ENCODE results near the gene LIFR.

The LIFR gene

GRCh38 chr5:38448568-38449350, 107.7 kb downstream of the LIFR start:
- H3K4me1 ChIP-seq (ENCODE audit: control insufficient read depth, insufficient read depth, low read length, poor library complexity, severe bottlenecking) = peaks cover 12% of the 10 kb centered on the region
- no peak overlapping the region for H3K27ac ChIP-seq (ENCODE audit: insufficient read depth, low read length, poor library complexity, severe bottlenecking)
- H3K4me3 ChIP-seq (ENCODE audit: insufficient read depth, low read depth, low read length, poor library complexity, severe bottlenecking) = no peak overlapping the region
- no peaks in the 10 kb centered on the region for H3K36me3 ChIP-seq (ENCODE audit: control insufficient read depth, insufficient read depth, low read length)
- no peak for DNase-seq
- no peaks in the 10 kb centered on the region for H3K9me3 ChIP-seq (ENCODE audit: control insufficient read depth, low read length)
- no peaks in the 10 kb centered on the region for H3K27me3 ChIP-seq (replicated peaks; ENCODE audit: control insufficient read depth, insufficient read depth, low read length, poor library complexity, severe bottlenecking)

DNA sequence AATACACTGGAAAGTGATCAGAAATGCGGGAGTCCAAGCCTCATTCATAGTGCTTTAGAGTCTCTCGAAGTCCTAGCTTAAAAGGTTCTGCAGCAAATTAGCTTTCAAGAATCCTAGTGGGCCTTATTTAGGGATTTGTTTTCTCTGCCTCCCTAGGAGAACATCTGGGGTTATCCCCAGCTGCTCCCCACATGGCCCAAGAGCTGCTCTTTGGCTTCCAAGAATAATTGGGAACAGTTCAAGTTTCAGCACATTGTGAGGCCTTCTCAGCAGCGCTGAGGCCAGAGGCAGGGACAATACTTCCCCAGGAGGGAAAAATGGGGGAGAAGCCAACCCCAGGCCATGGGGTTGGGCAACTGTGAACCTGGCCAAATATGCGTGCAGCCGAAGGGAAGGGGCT, 108.7 kb downstream of the LIFR start:
- H3K36me3 ChIP-seq (ENCODE audit: control insufficient read depth, insufficient read depth, low read length) = no peaks in the 10 kb centered on the region
- H3K27me3 ChIP-seq (replicated peaks; ENCODE audit: control insufficient read depth, insufficient read depth, low read length, poor library complexity, severe bottlenecking) = no peaks in the 10 kb centered on the region
- no peak for DNase-seq
- no peak overlapping the region for H3K27ac ChIP-seq (ENCODE audit: insufficient read depth, low read length, poor library complexity, severe bottlenecking)
- H3K4me3 ChIP-seq (ENCODE audit: insufficient read depth, low read depth, low read length, poor library complexity, severe bottlenecking) = no peak overlapping the region
- H3K4me1 ChIP-seq (ENCODE audit: control insufficient read depth, insufficient read depth, low read length, poor library complexity, severe bottlenecking) = peaks cover 2% of the 10 kb centered on the region
- no peaks in the 10 kb centered on the region for H3K9me3 ChIP-seq (ENCODE audit: control insufficient read depth, low read length)

- H3K9me3 ChIP-seq (ENCODE audit: control insufficient read depth, low read length) = no peaks in the 10 kb centered on the region
- H3K4me3 ChIP-seq (ENCODE audit: insufficient read depth, low read depth, low read length, poor library complexity, severe bottlenecking) = no peak overlapping the region
- no peaks in the 10 kb centered on the region for H3K36me3 ChIP-seq (ENCODE audit: control insufficient read depth, insufficient read depth, low read length)
- H3K27ac ChIP-seq (ENCODE audit: insufficient read depth, low read length, poor library complexity, severe bottlenecking) = no peak overlapping the region
- H3K4me1 ChIP-seq (ENCODE audit: control insufficient read depth, insufficient read depth, low read length, poor library complexity, severe bottlenecking) = no peaks in the 10 kb centered on the region
- no peaks in the 10 kb centered on the region for H3K27me3 ChIP-seq (replicated peaks; ENCODE audit: control insufficient read depth, insufficient read depth, low read length, poor library complexity, severe bottlenecking)
- DNase-seq = no peak
Observed at GRCh38 chr5:38447056-38447455, 109.4 kb downstream of the LIFR start.

DNA sequence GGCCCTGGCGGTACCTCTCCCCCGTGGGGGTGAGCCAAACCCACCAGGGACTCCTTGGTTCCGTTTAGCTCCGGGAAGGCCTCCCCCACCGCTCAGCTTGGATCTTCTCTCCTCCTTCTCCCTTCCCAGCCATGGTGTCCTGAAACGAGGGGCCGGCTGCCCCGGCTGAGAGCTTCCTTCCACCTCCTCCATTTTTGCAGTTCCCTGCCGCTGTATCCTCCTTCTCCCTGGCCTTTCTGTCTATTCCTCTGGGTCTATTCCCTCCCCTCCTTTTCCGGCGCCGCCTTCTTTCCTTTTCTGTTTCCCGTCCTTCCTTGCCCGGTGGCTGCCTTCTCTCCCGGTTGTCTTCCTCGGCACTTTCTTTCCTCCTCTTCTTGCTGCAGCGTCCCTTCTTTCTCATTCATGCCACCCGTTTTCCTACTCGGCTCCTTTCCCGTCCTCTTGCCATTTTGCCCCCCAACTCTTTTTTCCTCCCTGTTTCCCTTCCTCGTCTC, 110.4 kb downstream of the LIFR start:
- Histone ChIP-seq H3K9me3 (ENCODE audit: control insufficient read depth, low read length) (no peaks in the 10 kb centered on the region), H3K27me3 (replicated peaks; ENCODE audit: control insufficient read depth, insufficient read depth, low read length, poor library complexity, severe bottlenecking) (no peaks in the 10 kb centered on the region), H3K36me3 (ENCODE audit: control insufficient read depth, insufficient read depth, low read length) (no peaks in the 10 kb centered on the region), H3K4me1 (ENCODE audit: control insufficient read depth, insufficient read depth, low read length, poor library complexity, severe bottlenecking) (no peaks in the 10 kb centered on the region), H3K4me3 (ENCODE audit: insufficient read depth, low read depth, low read length, poor library complexity, severe bottlenecking) (no peak overlapping the region), H3K27ac (ENCODE audit: insufficient read depth, low read length, poor library complexity, severe bottlenecking) (no peak overlapping the region)
- no peak for DNase-seq

- no peaks in the 10 kb centered on the region for H3K36me3 ChIP-seq (ENCODE audit: control insufficient read depth, insufficient read depth, low read length)
- no peak overlapping the region for H3K4me3 ChIP-seq (ENCODE audit: insufficient read depth, low read depth, low read length, poor library complexity, severe bottlenecking)
- no peaks in the 10 kb centered on the region for H3K27me3 ChIP-seq (replicated peaks; ENCODE audit: control insufficient read depth, insufficient read depth, low read length, poor library complexity, severe bottlenecking)
- no peak overlapping the region for H3K27ac ChIP-seq (ENCODE audit: insufficient read depth, low read length, poor library complexity, severe bottlenecking)
- DNase-seq = no peak
- no peaks in the 10 kb centered on the region for H3K9me3 ChIP-seq (ENCODE audit: control insufficient read depth, low read length)
- H3K4me1 ChIP-seq (ENCODE audit: control insufficient read depth, insufficient read depth, low read length, poor library complexity, severe bottlenecking) = no peaks in the 10 kb centered on the region
Observed at GRCh38 chr5:38445374-38446028, 110.9 kb downstream of the LIFR start.

- no peak for DNase-seq
- Histone ChIP-seq H3K4me3 (ENCODE audit: insufficient read depth, low read depth, low read length, poor library complexity, severe bottlenecking) (no peak overlapping the region), H3K27me3 (replicated peaks; ENCODE audit: control insufficient read depth, insufficient read depth, low read length, poor library complexity, severe bottlenecking) (no peaks in the 10 kb centered on the region), H3K27ac (ENCODE audit: insufficient read depth, low read length, poor library complexity, severe bottlenecking) (no peak overlapping the region), H3K9me3 (ENCODE audit: control insufficient read depth, low read length) (no peaks in the 10 kb centered on the region), H3K36me3 (ENCODE audit: control insufficient read depth, insufficient read depth, low read length) (no peaks in the 10 kb centered on the region), H3K4me1 (ENCODE audit: control insufficient read depth, insufficient read depth, low read length, poor library complexity, severe bottlenecking) (no peaks in the 10 kb centered on the region)
Observed at GRCh38 chr5:38443390-38443789, 113.1 kb downstream of the LIFR start.

DNA sequence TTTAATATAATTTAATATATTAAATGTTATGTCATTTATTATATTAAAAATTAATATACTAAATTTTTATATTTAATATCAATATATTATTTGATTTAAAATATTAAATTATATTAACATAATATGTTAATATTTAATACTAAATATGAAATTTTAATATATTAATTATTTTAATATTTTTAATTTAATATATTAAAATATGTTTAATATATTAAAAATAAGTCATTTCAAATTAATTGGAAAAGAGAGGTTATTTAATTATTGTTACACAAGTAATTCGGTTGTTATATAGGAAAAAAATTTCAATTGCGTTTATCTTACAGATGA, 114.2 kb downstream of the LIFR start:
- Histone ChIP-seq H3K36me3 (ENCODE audit: control insufficient read depth, insufficient read depth, low read length) (no peaks in the 10 kb centered on the region), H3K4me1 (ENCODE audit: control insufficient read depth, insufficient read depth, low read length, poor library complexity, severe bottlenecking) (no peaks in the 10 kb centered on the region), H3K9me3 (ENCODE audit: control insufficient read depth, low read length) (no peaks in the 10 kb centered on the region), H3K4me3 (ENCODE audit: insufficient read depth, low read depth, low read length, poor library complexity, severe bottlenecking) (no peak overlapping the region), H3K27me3 (replicated peaks; ENCODE audit: control insufficient read depth, insufficient read depth, low read length, poor library complexity, severe bottlenecking) (no peaks in the 10 kb centered on the region), H3K27ac (ENCODE audit: insufficient read depth, low read length, poor library complexity, severe bottlenecking) (no peak overlapping the region)
- no peak for DNase-seq

DNA sequence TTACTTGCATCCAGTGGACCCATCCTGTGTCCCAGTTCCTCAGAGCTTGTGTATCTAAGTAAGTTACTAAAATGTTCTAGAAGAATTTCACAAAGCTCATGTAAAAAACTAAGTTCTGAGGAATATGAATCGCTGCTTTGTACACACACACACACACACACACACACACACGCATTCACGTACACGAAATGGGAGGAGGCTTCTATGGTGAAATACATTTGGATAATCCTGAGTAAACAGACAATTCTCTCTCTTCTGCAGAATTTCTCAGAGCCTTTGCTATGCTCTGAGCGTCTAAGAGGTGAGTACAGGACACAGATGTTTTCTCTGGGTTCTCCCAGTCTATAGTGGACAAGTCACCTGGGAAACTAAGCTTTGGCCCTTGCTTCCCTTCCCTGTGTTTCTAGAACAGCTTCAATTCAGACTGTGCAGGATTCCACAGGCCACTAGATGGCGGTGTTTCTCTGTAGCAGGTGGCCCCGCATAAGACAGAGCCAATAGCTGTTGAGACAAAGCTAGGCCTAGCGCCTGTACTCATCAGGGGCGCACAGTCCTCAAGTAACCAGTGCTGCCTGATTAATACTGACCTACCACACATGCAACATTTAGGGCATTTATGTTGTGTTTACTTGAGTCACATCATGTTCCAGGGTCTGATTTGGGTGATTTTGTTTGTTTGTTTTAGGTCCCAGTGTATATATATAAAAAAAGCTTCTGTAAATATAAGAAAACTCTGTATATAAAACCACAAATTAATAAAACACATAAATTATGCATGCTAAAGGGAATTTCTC, 114.8 kb downstream of the LIFR start:
- Histone ChIP-seq H3K27ac (ENCODE audit: insufficient read depth, low read length, poor library complexity, severe bottlenecking) (no peak overlapping the region), H3K4me1 (ENCODE audit: control insufficient read depth, insufficient read depth, low read length, poor library complexity, severe bottlenecking) (no peaks in the 10 kb centered on the region), H3K9me3 (ENCODE audit: control insufficient read depth, low read length) (no peaks in the 10 kb centered on the region), H3K4me3 (ENCODE audit: insufficient read depth, low read depth, low read length, poor library complexity, severe bottlenecking) (no peak overlapping the region), H3K36me3 (ENCODE audit: control insufficient read depth, insufficient read depth, low read length) (no peaks in the 10 kb centered on the region), H3K27me3 (replicated peaks; ENCODE audit: control insufficient read depth, insufficient read depth, low read length, poor library complexity, severe bottlenecking) (no peaks in the 10 kb centered on the region)
- peak; percentile 50 to 64 (median 52) for DNase-seq

DNA sequence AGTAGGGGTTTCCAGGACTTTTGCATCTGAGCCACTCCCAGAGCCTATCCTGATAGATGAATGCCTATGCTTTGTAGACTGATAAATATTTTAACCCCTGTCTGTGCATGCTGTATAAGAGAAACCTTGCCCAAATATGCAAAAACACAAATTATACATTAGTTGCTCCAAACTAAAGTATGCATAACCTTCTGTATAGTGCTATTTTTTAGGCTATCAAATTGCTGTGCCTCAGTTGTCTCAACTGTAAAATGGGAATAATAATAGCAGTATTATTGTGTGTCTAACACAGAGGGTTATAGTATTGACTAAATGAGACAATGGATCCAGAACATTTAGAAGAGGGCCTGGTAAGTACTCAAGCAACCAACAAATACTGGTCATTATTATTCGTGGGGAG, 117.7 kb downstream of the LIFR start:
- no peak for DNase-seq
- Histone ChIP-seq H3K27me3 (replicated peaks; ENCODE audit: control insufficient read depth, insufficient read depth, low read length, poor library complexity, severe bottlenecking) (no peaks in the 10 kb centered on the region), H3K27ac (ENCODE audit: insufficient read depth, low read length, poor library complexity, severe bottlenecking) (no peak overlapping the region), H3K9me3 (ENCODE audit: control insufficient read depth, low read length) (no peaks in the 10 kb centered on the region), H3K36me3 (ENCODE audit: control insufficient read depth, insufficient read depth, low read length) (no peaks in the 10 kb centered on the region), H3K4me1 (ENCODE audit: control insufficient read depth, insufficient read depth, low read length, poor library complexity, severe bottlenecking) (no peaks in the 10 kb centered on the region), H3K4me3 (ENCODE audit: insufficient read depth, low read depth, low read length, poor library complexity, severe bottlenecking) (no peak overlapping the region)

All from effector memory CD4-positive, alpha-beta T cell (primary cell).